H1 (cell line): Measurements from ENCODE around the gene S100G. TPM values are rescaled to one million over a fixed set of nuclear protein-coding genes. Genes with fewer than 3 reads are reported as not detected.

Experiments
- polyA plus RNA-seq, 7 experiments: library from polyadenylated mRNA; depleted of rRNA in 3 of 7; stranded (reverse) in 5 of 7; unstranded in 2 of 7; fragments of >200 nt in 5 of 7; fragments of 200-250 nt in 2 of 7; gene quantifications; 1 replicate in 5 of 7; 2 replicates in 1 of 7; 4 replicates in 1 of 7; pipeline versions ENCODE4 v1.2.1 to v1.2.3, GENCODE V29; 2011 to 2013; ENCODE audit warnings: missing spikeins in 2 of 7, mixed read lengths in 2 of 7
- total RNA-seq: library from RNA; stranded (reverse); fragmentation: NEBNext Ultra II Directional; extraction: Animal tissue kit (Norgen Biotek cat#: 25700); gene quantifications from 2 replicates; pipeline ENCODE4 v1.2.1, GENCODE V29; 2021
- TF ChIP-seq, protein P1 (sequence below): fragments of 300-600 bp; sonication (generic); IDR thresholded peaks from 2 replicates; pipeline ENCODE4 v1.7.1; 2012; ENCODE audit warnings: low read length, moderate library complexity, mild to moderate bottlenecking, inconsistent platforms; ENCODE audit not compliant: insufficient replicate concordance

Gene S100G
- total and polyA plus RNA-seq, 2 of the 8 experiments (the other 6 are each of a cell fraction or from before 2014, with no cell fraction given): not detected

DNA sequence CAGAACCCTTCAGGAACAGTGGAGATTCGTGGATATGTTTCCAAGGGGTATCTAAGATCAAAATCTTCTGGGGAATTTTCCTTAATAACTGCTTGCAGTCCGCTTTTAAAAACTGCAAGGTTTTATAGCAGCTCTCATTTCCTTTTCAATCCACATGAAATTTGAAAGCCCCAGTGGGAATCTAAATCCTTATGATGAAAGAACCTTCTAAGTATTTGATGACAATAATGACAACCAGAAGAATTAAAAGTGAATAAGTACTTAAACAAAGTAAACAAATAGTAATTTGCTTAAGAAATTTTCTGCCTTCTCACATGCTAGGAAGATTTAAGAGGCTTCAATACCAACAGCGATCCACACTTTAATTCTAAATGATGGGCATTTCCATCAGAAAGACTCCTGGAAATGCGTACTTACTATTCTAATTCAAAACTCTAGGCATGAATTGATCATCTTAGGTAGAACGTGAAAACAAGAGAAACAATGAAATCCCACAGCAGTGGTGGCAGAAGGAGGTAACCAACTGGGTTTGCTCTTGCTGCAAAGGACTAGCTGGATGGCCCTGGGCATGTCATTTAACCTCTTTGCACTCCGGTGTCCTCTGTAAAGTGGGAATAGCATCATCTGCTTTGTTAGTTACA is 37.6 kb upstream of the S100G start (continued):
- TF ChIP-seq, protein P1, sequence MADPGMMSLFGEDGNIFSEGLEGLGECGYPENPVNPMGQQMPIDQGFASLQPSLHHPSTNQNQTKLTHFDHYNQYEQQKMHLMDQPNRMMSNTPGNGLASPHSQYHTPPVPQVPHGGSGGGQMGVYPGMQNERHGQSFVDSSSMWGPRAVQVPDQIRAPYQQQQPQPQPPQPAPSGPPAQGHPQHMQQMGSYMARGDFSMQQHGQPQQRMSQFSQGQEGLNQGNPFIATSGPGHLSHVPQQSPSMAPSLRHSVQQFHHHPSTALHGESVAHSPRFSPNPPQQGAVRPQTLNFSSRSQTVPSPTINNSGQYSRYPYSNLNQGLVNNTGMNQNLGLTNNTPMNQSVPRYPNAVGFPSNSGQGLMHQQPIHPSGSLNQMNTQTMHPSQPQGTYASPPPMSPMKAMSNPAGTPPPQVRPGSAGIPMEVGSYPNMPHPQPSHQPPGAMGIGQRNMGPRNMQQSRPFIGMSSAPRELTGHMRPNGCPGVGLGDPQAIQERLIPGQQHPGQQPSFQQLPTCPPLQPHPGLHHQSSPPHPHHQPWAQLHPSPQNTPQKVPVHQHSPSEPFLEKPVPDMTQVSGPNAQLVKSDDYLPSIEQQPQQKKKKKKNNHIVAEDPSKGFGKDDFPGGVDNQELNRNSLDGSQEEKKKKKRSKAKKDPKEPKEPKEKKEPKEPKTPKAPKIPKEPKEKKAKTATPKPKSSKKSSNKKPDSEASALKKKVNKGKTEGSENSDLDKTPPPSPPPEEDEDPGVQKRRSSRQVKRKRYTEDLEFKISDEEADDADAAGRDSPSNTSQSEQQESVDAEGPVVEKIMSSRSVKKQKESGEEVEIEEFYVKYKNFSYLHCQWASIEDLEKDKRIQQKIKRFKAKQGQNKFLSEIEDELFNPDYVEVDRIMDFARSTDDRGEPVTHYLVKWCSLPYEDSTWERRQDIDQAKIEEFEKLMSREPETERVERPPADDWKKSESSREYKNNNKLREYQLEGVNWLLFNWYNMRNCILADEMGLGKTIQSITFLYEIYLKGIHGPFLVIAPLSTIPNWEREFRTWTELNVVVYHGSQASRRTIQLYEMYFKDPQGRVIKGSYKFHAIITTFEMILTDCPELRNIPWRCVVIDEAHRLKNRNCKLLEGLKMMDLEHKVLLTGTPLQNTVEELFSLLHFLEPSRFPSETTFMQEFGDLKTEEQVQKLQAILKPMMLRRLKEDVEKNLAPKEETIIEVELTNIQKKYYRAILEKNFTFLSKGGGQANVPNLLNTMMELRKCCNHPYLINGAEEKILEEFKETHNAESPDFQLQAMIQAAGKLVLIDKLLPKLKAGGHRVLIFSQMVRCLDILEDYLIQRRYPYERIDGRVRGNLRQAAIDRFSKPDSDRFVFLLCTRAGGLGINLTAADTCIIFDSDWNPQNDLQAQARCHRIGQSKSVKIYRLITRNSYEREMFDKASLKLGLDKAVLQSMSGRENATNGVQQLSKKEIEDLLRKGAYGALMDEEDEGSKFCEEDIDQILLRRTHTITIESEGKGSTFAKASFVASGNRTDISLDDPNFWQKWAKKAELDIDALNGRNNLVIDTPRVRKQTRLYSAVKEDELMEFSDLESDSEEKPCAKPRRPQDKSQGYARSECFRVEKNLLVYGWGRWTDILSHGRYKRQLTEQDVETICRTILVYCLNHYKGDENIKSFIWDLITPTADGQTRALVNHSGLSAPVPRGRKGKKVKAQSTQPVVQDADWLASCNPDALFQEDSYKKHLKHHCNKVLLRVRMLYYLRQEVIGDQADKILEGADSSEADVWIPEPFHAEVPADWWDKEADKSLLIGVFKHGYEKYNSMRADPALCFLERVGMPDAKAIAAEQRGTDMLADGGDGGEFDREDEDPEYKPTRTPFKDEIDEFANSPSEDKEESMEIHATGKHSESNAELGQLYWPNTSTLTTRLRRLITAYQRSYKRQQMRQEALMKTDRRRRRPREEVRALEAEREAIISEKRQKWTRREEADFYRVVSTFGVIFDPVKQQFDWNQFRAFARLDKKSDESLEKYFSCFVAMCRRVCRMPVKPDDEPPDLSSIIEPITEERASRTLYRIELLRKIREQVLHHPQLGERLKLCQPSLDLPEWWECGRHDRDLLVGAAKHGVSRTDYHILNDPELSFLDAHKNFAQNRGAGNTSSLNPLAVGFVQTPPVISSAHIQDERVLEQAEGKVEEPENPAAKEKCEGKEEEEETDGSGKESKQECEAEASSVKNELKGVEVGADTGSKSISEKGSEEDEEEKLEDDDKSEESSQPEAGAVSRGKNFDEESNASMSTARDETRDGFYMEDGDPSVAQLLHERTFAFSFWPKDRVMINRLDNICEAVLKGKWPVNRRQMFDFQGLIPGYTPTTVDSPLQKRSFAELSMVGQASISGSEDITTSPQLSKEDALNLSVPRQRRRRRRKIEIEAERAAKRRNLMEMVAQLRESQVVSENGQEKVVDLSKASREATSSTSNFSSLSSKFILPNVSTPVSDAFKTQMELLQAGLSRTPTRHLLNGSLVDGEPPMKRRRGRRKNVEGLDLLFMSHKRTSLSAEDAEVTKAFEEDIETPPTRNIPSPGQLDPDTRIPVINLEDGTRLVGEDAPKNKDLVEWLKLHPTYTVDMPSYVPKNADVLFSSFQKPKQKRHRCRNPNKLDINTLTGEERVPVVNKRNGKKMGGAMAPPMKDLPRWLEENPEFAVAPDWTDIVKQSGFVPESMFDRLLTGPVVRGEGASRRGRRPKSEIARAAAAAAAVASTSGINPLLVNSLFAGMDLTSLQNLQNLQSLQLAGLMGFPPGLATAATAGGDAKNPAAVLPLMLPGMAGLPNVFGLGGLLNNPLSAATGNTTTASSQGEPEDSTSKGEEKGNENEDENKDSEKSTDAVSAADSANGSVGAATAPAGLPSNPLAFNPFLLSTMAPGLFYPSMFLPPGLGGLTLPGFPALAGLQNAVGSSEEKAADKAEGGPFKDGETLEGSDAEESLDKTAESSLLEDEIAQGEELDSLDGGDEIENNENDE: peak; percentile 68
